C4-2B (cell line): ENCODE measurements around the gene OSBPL10.

ENCODE experiments used
- H3K27ac ChIP-seq: fragments of 450-650 bp; 2 replicates; pipeline ENCODE4 v1.5.1; 2017
- CTCF ChIP-seq: fragments of 450-650 bp; conservative IDR thresholded peaks from 2 replicates; pipeline ENCODE4 v1.5.1; 2017; ENCODE audit warnings: mild to moderate bottlenecking
- ZFX ChIP-seq: fragments of 450-650 bp; IDR thresholded peaks from 2 replicates; pipeline ENCODE4 v1.6.1; 2017

Gene OSBPL10

GRCh38 chr3:31892916-31893573 is 88.0 kb downstream of the OSBPL10 start:
- H3K27ac ChIP-seq = no peak overlapping the region
- TF ChIP-seq CTCF (no peak), ZFX (no peak)

GRCh38 chr3:31892500-31892899 is 88.6 kb downstream of the OSBPL10 start:
- H3K27ac ChIP-seq = no peak overlapping the region
- TF ChIP-seq ZFX (no peak), CTCF (no peak)

- no peak for TF ChIP-seq CTCF
- no peak for TF ChIP-seq ZFX
- no peak overlapping the region for H3K27ac ChIP-seq
These were observed 89.1 kb downstream of the OSBPL10 start for GRCh38 chr3:31891876-31892455.

- TF ChIP-seq ZFX (no peak), CTCF (no peak)
- no peak overlapping the region for H3K27ac ChIP-seq
These were observed 90.2 kb downstream of the OSBPL10 start for GRCh38 chr3:31890742-31891469.

GRCh38 chr3:31890007-31890406 is 91.1 kb downstream of the OSBPL10 start:
- TF ChIP-seq CTCF (no peak), ZFX (no peak)
- no peak overlapping the region for H3K27ac ChIP-seq

- no peak overlapping the region for H3K27ac ChIP-seq
- TF ChIP-seq ZFX = no peak
- TF ChIP-seq CTCF = no peak
These were observed 95.8 kb downstream of the OSBPL10 start for GRCh38 chr3:31885235-31885634.

- TF ChIP-seq ZFX = no peak
- TF ChIP-seq CTCF = no peak
- H3K27ac ChIP-seq = no peak overlapping the region
These were observed 96.8 kb downstream of the OSBPL10 start for GRCh38 chr3:31884251-31884650.
